GM19467 (cell line): Measurements from ENCODE around the gene H1-8.
"Not testable (repeated sequence)": the region's sequence is repeated elsewhere in the genome, so short reads cannot be mapped to it uniquely, and the experiment has no call there.

Experiments used
- ATAC-seq: cut with Tn5 transposase; IDR thresholded peaks from one replicate; pipeline ENCODE4 v1.9.1; 2021; ENCODE audit warnings: mild to moderate bottlenecking, moderate library complexity; ENCODE audit not compliant: unreplicated experiment

H1-8 gene

GRCh38 chr3:129514563-129514962, 28.4 kb upstream of the H1-8 start:
- no peak for ATAC-seq

GRCh38 chr3:129515108-129515820, 27.7 kb upstream of the H1-8 start:
- ATAC-seq = not testable (repeated sequence)

- ATAC-seq = not testable (repeated sequence)
These were observed 27.0 kb upstream of the H1-8 start for GRCh38 chr3:129515821-129516432.

- no peak for ATAC-seq
These were observed 25.5 kb upstream of the H1-8 start for GRCh38 chr3:129517516-129517915.

- no peak for ATAC-seq
These were observed 24.9 kb upstream of the H1-8 start for GRCh38 chr3:129518038-129518561.

GRCh38 chr3:129518581-129518980, 24.4 kb upstream of the H1-8 start:
- no peak for ATAC-seq

- ATAC-seq = no peak
These were observed 23.5 kb upstream of the H1-8 start for GRCh38 chr3:129519449-129519848.

- no peak for ATAC-seq
These were observed 22.9 kb upstream of the H1-8 start for GRCh38 chr3:129519896-129520715.

- no peak for ATAC-seq
These were observed 22.0 kb upstream of the H1-8 start for GRCh38 chr3:129520960-129521359.

- no peak for ATAC-seq
These were observed 21.4 kb upstream of the H1-8 start for GRCh38 chr3:129521611-129522010.

GRCh38 chr3:129522953-129523352, 20.0 kb upstream of the H1-8 start:
- no peak for ATAC-seq

- ATAC-seq = no peak
These were observed 18.9 kb upstream of the H1-8 start for GRCh38 chr3:129524081-129524480.

- no peak for ATAC-seq
These were observed 17.5 kb upstream of the H1-8 start for GRCh38 chr3:129525341-129525968.

GRCh38 chr3:129526121-129526900, 16.7 kb upstream of the H1-8 start:
- ATAC-seq = peak; percentile 90

GRCh38 chr3:129527262-129527661, 15.7 kb upstream of the H1-8 start:
- no peak for ATAC-seq

GRCh38 chr3:129528589-129529100, 14.3 kb upstream of the H1-8 start, which contains the start of gene RHO:
Gene RHO (plus strand): TSS chr3:129528639. CDS start chr3:129528734, 95 bp downstream.
- no peak for ATAC-seq

- no peak for ATAC-seq
These were observed 13.4 kb upstream of the H1-8 start for GRCh38 chr3:129529436-129530210.

- no peak for ATAC-seq
These were observed 12.7 kb upstream of the H1-8 start for GRCh38 chr3:129530251-129530791.

- ATAC-seq = no peak
These were observed 12.2 kb upstream of the H1-8 start for GRCh38 chr3:129530821-129531220.
